ENCODE measurements around the gene PFDN4. TPM values are rescaled to one million over a fixed set of nuclear protein-coding genes. Genes with fewer than 3 reads are reported as not detected.

PFDN4 gene
- total RNA-seq = 26.8 and 29.6 TPM in 2 replicates
- long read RNA-seq, transcript PFDN4-201 (4 exons, 1,462 nt) = major isoform, 14 of 17 reads
- long read RNA-seq, partial matches to known transcripts = 2 of 17 reads
- long read RNA-seq, other reads (novel, unspliced or antisense) = 1 of 17 reads

GRCh38 chr20:54207743-54208547 is at the start of gene PFDN4:
PFDN4 (plus strand) TSS chr20:54208087; CDS start chr20:54208101, 14 bp downstream.
- Mint-ChIP-seq H3K27ac (peak within 1 kb of the TSS; percentile 100), H3K9me3 (ENCODE audit: low read depth) (no peaks in the 10 kb centered on the region), H3K4me1 (ENCODE audit: low read depth) (peaks cover 7% of the 10 kb centered on the region), H3K4me3 (ENCODE audit: low read depth) (peak within 1 kb of the TSS; percentile 98), H3K27me3 (no peaks in the 10 kb centered on the region), H3K36me3 (ENCODE audit: insufficient read depth) (peaks cover 3% of the 10 kb centered on the region)
- TF ChIP-seq, protein P1, sequence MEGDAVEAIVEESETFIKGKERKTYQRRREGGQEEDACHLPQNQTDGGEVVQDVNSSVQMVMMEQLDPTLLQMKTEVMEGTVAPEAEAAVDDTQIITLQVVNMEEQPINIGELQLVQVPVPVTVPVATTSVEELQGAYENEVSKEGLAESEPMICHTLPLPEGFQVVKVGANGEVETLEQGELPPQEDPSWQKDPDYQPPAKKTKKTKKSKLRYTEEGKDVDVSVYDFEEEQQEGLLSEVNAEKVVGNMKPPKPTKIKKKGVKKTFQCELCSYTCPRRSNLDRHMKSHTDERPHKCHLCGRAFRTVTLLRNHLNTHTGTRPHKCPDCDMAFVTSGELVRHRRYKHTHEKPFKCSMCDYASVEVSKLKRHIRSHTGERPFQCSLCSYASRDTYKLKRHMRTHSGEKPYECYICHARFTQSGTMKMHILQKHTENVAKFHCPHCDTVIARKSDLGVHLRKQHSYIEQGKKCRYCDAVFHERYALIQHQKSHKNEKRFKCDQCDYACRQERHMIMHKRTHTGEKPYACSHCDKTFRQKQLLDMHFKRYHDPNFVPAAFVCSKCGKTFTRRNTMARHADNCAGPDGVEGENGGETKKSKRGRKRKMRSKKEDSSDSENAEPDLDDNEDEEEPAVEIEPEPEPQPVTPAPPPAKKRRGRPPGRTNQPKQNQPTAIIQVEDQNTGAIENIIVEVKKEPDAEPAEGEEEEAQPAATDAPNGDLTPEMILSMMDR (IDR thresholded peaks at IDR 0.05; ENCODE audit: unreplicated experiment) = peak; percentile 88
- DNase-seq (ENCODE audit: low spot score, unreplicated experiment) = peak; percentile 80

DNA sequence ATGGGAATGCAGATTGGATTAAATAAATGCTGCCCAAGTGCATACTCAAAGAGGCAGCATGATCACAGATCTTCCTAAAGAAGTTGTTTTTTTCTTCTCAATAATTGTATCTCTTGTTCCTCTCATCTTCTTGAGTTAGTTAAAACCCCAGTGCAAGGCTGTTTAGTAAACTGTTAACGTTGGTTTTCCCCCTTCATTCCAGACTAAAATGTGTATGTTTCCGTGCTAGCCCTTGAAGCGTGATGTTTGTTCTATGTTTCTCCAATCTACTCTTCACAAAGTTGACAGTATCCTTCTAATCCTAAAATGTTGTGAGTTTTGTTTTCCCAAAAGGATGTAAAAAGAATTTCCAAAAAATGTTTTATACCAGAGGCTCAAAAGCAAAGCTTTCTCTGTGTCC is 49.7 kb upstream of the PFDN4 start:
- H3K4me1 Mint-ChIP-seq (ENCODE audit: low read depth) = no peaks in the 10 kb centered on the region
- H3K4me3 Mint-ChIP-seq (ENCODE audit: low read depth) = no peak overlapping the region
- no peaks in the 10 kb centered on the region for H3K36me3 Mint-ChIP-seq (ENCODE audit: insufficient read depth)
- TF ChIP-seq, protein P1 (IDR thresholded peaks at IDR 0.05; ENCODE audit: unreplicated experiment) = no peak
- no peaks in the 10 kb centered on the region for H3K9me3 Mint-ChIP-seq (ENCODE audit: low read depth)
- no peak overlapping the region for H3K27ac Mint-ChIP-seq
- H3K27me3 Mint-ChIP-seq = peaks cover 26% of the 10 kb centered on the region
- no peak for DNase-seq (ENCODE audit: low spot score, unreplicated experiment)

GRCh38 chr20:54158856-54159418 is 49.0 kb upstream of the PFDN4 start:
- H3K4me1 Mint-ChIP-seq (ENCODE audit: low read depth) = no peaks in the 10 kb centered on the region
- TF ChIP-seq, protein P1 (IDR thresholded peaks at IDR 0.05; ENCODE audit: unreplicated experiment) = no peak

DNA sequence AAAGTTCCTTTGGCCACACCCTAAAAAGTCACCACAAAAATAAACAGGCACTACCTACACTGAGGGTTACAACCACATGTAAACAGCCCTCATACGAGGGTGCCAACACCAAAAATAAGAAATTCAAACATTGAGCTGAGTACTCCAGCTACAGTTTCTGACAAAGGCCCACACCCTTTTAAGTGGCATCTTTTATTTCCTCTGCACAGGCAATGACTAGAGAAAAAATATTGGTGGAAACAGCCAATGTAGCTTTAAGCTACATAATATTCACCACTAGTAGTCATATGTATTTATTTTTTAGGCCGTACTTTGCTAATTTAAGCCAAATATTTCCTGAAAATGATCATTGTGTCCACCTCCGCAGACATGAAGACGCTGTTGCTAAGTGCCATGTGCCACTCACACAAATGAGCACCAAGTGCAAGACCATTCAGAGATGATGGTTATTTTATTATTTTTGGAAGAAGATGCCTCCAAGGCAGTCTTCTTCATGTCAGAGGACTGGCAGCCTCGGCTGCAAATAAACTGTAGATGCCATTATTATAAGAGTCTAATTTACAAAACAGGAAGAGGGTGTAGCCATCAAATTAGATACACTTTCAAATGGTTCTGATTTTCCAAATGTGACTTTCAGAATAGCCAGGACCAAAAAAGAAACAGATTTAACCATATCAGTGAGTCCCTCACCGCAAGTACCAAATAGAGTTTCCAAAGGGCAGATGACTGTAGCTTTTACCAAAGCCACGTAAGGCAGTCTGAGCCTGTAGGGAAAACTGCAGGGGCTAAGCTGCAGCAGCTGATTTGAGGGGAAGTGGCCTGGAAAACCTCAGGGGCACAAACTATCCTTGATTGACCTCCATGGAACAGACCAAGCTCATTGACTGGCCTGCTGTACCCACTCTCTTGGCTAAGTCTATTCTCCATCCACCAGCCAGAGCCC is 47.6 kb upstream of the PFDN4 start:
- no peak for DNase-seq (ENCODE audit: low spot score, unreplicated experiment)
- H3K4me1 Mint-ChIP-seq (ENCODE audit: low read depth) = no peaks in the 10 kb centered on the region
- no peaks in the 10 kb centered on the region for H3K36me3 Mint-ChIP-seq (ENCODE audit: insufficient read depth)
- H3K27me3 Mint-ChIP-seq = peaks cover 26% of the 10 kb centered on the region
- TF ChIP-seq, protein P1 (IDR thresholded peaks at IDR 0.05; ENCODE audit: unreplicated experiment) = no peak
- H3K27ac Mint-ChIP-seq = no peak overlapping the region
- H3K4me3 Mint-ChIP-seq (ENCODE audit: low read depth) = no peak overlapping the region
- H3K9me3 Mint-ChIP-seq (ENCODE audit: low read depth) = no peaks in the 10 kb centered on the region

More at GRCh38 chr20:54158856-54159418, 49.0 kb upstream of the PFDN4 start:
- no peaks in the 10 kb centered on the region for H3K36me3 Mint-ChIP-seq (ENCODE audit: insufficient read depth)
- H3K9me3 Mint-ChIP-seq (ENCODE audit: low read depth) = no peaks in the 10 kb centered on the region
- DNase-seq (ENCODE audit: low spot score, unreplicated experiment) = no peak
- H3K27me3 Mint-ChIP-seq = peaks cover 26% of the 10 kb centered on the region
- no peak overlapping the region for H3K27ac Mint-ChIP-seq
- no peak overlapping the region for H3K4me3 Mint-ChIP-seq (ENCODE audit: low read depth)
